HG03432 (cell line): ENCODE results near the gene TBC1D22A.
"Not testable (repeated sequence)": the region's sequence is repeated elsewhere in the genome, so short reads cannot be mapped to it uniquely, and the experiment has no call there.

Experiments
- ATAC-seq: cut with Tn5 transposase; IDR thresholded peaks from one replicate; pipeline ENCODE4 v1.9.1; 2021; ENCODE audit warnings: mild to moderate bottlenecking, moderate library complexity; ENCODE audit not compliant: unreplicated experiment

TBC1D22A gene

GRCh38 chr22:47155912-47156311 is 393.5 kb downstream of the TBC1D22A start:
- ATAC-seq, result no peak

GRCh38 chr22:47156352-47157092 is 394.1 kb downstream of the TBC1D22A start:
- ATAC-seq, result no peak

DNA sequence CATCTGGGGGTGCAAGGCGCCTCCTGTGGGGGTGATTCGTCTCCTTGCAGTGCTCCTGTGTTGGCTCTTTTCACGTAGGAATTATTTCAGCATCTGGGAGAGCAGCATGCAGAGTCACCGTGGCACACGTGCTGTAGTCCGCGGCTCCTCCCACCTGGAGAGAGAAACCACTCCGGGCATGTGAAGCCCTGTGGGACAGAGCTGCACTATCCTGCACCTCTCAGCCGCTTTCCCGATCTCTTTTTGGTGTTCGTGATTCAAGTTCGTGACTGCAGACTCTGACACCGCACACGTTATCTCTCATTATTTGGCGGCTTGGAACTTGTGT is 394.6 kb downstream of the TBC1D22A start:
- no peak for ATAC-seq

- no peak for ATAC-seq
Measured at GRCh38 chr22:47157486-47158270, 395.2 kb downstream of the TBC1D22A start.

DNA sequence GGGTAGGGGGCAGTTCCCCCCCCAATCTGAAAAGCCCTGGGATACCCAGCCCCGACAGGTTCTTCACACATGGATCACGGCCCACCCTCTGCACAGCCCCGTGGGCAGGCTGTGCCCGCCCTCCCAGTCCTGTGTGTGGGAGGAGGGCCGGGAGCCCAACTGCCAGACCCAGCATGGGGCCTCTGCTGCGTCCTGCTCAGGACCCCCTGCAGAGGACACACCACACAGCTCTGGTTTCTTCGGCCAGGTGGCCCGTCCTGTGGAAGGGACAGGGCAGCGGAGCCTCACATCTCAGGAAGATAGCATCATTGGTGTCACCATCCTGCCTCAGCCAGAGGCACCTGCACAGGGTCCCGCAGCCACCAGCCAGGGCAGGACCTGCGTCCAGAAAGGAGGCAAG is 396.0 kb downstream of the TBC1D22A start:
- ATAC-seq, result no peak

DNA sequence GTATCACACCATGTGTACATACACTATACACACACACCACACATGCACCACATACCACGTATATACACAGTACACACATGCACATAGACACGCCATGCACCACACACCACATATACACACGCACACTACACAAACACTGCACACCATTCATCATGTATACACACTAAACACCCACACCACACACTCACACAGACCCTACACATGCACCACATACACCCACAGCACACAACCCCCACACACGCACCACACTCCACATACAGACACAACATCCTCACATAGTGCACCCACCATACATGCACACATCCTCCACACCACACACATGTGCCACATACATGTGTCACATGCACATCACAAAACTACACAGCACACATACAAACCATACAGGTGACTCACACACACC is 397.1 kb downstream of the TBC1D22A start:
- ATAC-seq, result no peak

DNA sequence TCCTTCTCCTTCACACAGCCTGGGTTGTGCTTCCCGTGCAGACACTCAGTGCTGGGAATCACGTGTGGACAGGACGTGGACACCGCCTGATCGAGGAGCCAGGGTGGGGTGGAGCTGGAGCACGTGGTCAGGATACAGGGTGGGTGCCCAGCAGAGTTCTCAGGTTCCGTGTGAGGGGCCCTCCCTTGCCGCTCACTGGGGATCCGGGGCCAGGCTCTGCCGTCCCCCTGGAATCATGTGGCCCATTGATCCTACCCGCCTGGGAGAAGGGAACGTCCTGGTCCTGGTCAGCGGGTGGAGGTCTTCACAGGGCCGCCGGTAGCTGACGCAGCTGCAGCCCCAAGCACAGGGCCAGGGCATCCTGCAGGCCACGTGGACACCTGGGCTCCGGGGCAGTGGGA is 397.7 kb downstream of the TBC1D22A start:
- no peak for ATAC-seq

GRCh38 chr22:47160781-47161520 is 398.5 kb downstream of the TBC1D22A start:
- ATAC-seq, result no peak

DNA sequence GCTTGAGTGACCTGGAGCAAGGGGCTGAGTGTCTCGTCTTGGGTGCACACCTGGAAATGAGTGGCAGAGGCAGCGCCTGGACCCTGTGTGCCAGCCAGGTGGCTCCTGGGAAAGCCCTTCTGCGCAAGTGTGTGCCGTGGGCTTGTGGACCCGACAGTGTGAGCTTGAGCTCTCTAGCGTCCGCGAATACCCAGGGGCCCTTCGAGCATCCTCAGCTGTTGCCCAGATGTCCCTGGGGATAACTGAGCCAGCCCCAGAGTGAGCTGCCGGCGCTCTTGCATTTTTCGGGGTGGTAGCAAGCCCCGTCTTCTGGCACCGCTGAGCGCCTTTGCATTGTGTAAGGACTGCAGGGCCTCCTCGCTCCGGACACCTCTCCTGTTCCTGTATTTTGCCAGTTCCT is 399.2 kb downstream of the TBC1D22A start:
- ATAC-seq, result no peak

GRCh38 chr22:47162865-47163264 is 400.4 kb downstream of the TBC1D22A start:
- ATAC-seq, result no peak

- no peak for ATAC-seq
Measured at GRCh38 chr22:47163481-47163855, 401.0 kb downstream of the TBC1D22A start.

DNA sequence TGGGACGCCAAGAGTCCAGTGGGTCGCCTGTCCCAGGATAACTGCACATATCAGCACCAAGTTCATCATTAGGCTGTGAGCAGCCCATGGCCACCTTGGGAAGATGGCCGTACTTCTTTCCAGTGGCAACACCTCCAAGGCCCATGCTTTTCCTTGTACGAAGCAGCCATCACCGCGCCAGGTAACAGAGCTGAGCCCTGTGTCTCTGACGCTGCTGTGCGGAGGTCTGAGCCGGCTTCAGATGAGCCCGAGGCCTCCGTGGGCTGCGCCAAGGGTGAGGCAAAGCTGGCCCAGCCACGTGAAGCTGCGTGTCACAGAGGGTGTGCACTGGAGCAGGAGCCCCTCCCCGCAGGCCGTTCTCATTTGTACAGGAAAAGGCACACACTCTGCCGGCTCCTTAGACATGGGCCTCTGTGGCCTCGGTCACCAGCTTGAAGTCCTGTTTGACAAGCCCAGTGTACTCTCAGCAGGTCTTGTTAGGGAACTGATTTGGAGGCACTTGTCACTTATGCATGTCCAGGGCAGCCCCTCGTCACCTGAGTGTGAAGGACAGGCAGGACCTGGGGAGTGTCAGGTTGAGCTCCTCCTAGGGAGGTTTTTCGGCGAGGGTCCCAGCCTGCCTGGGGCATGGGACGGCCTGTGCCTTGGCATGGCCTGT is 401.5 kb downstream of the TBC1D22A start:
- ATAC-seq, result no peak

DNA sequence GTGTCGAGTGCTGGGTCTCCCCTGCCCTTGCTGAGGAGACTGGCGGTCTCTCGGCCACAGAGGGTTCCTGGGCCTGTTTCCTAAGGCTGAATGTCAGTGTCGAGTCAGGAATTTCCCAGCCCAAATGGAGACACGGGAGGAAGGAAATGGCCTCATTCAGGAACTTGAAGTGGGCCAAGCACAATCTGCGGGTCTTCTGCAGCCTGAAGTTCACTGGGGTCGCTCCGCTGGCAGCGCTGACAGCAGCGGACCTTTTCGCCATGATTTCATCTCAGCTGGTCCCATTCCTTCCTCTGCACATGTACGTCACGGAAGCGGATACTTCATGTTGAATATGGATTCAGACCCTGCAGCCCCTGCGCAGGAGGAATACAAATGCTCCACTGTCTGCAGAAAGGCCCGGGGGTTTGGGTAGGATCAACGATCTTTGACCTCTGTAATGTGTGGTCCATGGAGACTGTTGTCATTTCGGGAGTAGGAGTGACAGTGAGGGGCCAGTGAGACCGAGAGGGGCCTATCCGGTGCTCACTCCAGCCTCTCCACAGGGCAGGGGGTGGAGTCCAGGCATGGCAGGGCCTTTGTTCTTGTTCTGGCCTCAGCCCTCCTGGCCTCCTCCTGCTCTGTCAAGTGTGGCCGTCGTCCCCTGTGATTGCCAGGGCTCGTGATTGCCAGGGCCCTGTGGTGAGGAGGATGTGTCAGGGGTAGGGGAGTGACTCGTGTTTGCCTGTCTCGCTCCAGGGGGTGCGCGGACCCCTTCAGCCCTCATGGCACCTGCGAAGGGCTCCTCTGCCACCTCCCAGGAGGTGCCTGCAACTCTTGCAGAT is 402.3 kb downstream of the TBC1D22A start:
- ATAC-seq, result no peak

DNA sequence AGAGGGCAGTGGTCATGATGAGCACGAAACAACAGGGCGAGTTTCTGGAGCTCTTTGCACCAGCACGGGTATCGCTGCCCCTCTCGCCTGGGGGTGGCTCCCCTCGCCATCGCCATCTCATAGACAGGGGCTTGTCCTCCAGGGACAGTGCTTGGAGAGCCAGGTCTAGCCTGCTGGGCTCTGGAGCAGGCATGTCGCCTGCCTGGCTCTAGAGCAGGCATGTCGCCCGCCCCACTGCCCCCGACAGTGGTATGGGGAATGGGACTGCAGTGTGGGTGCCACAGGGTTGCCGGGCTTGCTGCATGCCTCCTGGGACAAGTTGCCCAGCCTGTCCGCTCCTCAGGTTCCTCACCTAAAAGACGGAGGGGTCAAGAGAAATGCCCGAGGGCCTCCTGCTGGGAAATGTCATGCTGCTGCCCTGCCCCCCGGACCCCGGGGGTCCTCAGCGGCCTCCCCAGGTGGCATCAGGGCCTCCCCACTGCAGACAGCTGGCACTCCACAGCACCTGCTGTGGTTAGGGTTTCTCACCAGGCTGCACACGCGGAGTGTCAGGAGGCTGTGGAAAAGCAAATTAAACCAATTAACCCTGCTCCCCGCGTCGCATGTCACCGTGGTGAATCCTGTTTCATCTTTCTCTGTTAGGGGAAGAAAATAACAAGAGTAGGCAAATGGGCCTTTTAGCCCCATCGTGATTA is 403.0 kb downstream of the TBC1D22A start:
- no peak for ATAC-seq

DNA sequence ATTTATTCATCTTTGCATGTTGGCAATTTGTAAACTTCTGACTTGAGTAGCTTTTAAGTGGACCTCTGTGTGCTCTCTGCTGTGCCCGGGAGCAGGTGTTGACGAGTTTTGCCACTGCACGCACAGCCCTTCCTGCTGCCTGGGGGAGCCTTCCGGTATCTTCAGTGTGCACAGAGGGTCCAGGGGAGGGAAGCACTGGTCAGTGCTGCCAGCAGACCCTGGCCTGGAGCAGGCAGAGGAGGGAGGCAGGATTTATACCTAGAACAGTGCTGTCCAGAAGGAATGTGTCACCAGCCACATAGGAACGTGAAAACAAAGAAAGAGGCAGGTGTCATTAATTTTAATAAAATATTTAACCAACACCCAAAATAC is 403.6 kb downstream of the TBC1D22A start:
- no peak for ATAC-seq

DNA sequence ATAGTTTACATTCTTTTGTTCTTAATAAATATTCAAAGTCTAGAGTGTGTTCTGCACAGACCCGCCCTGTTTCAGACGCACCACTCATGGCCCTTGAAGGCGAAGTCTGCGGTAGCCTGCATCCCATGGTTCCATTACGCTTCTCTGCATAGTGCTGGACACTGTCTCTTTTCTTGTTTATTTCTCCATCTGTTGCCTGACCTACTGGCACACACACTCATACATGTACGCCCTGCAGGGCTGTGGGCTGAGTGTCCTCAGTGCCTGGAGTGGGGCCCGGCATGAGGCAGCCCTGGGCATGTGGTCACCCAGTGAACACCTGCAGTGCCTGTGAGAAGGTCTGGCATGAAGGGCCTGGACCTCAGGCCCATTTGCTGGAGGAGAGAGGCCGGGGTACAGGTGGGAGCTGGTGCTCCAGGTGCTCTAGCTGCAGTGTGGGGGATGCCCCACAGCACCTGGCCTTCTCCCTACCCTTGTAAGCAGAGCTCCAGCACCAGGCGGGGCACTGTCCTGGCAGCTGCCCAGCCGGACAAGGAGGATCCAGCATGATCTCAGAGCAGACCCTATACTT is 404.1 kb downstream of the TBC1D22A start:
- ATAC-seq, result no peak

GRCh38 chr22:47167056-47167455 is 404.6 kb downstream of the TBC1D22A start:
- no peak for ATAC-seq

- not testable (repeated sequence) for ATAC-seq
Measured at GRCh38 chr22:47167921-47168320, 405.5 kb downstream of the TBC1D22A start.

GRCh38 chr22:47168441-47168840 is 406.0 kb downstream of the TBC1D22A start:
- ATAC-seq, result no peak
